Glutamatergic neuron (in vitro differentiated cells): ENCODE measurements around the gene LIN37. TPM values are rescaled to one million over a fixed set of nuclear protein-coding genes. Genes with fewer than 3 reads are reported as not detected.
"Not testable (repeated sequence)": the region's sequence is repeated elsewhere in the genome, so short reads cannot be mapped to it uniquely, and the experiment has no call there.

Experiments
- DNase-seq: peaks from one replicate; pipeline ENCODE4 v3.0.0; 2022
- H3K27ac Mint-ChIP-seq: one replicate; pipeline ENCODE4 v1.8.0; 2020; ENCODE audit warnings: mild to moderate bottlenecking, mixed read lengths, inconsistent platforms; ENCODE audit not compliant: unreplicated experiment
- H3K27me3 Mint-ChIP-seq: one replicate; pipeline ENCODE4 v1.8.0; 2020; ENCODE audit warnings: mild to moderate bottlenecking, moderate library complexity, mixed read lengths, inconsistent platforms; ENCODE audit not compliant: unreplicated experiment
- H3K36me3 Mint-ChIP-seq: one replicate; pipeline ENCODE4 v1.8.0; 2020; ENCODE audit warnings: mild to moderate bottlenecking, mixed read lengths, inconsistent platforms; ENCODE audit not compliant: unreplicated experiment
- H3K4me1 Mint-ChIP-seq: one replicate; pipeline ENCODE4 v1.8.0; 2020; ENCODE audit warnings: mild to moderate bottlenecking, low read depth, mixed read lengths, inconsistent platforms; ENCODE audit not compliant: unreplicated experiment
- H3K4me3 Mint-ChIP-seq: one replicate; pipeline ENCODE4 v1.8.0; 2020; ENCODE audit warnings: mild to moderate bottlenecking, mixed read lengths, inconsistent platforms; ENCODE audit not compliant: unreplicated experiment
- H3K9me3 Mint-ChIP-seq: one replicate; pipeline ENCODE4 v1.8.0; 2020; ENCODE audit warnings: mild to moderate bottlenecking, moderate library complexity, mixed read lengths, inconsistent platforms; ENCODE audit not compliant: unreplicated experiment
- CTCF ChIP-seq: fragments of 200-600 bp; sonication (generic); IDR thresholded peaks from one replicate; pipeline ENCODE4 v1.5.0; 2021; ENCODE audit not compliant: partially characterized antibody, unreplicated experiment
- total RNA-seq: library from RNA; stranded (reverse); fragmentation: NEBNext Ultra II Directional; extraction: Animal tissue kit (Norgen Biotek cat#: 25700); gene quantifications from one replicate; pipeline ENCODE4 v1.2.1, GENCODE V29; 2021; ENCODE audit not compliant: unreplicated experiment

LIN37 gene
- total RNA-seq, 1 donor from 2014 or later, result 29.8 TPM

- Mint-ChIP-seq H3K36me3 (no peaks in the 10 kb centered on the region), H3K9me3 (peaks cover 2% of the 10 kb centered on the region), H3K4me3 (no peak overlapping the region), H3K27ac (no peak overlapping the region), H3K4me1 (peaks cover 1% of the 10 kb centered on the region), H3K27me3 (peaks cover 10% of the 10 kb centered on the region)
- no peak for DNase-seq
- TF ChIP-seq CTCF, result no peak
Measured at GRCh38 chr19:35768082-35768421, 19.7 kb downstream of the LIN37 start.

GRCh38 chr19:35772362-35772761 is 24.0 kb downstream of the LIN37 start:
- not testable (repeated sequence) for H3K27ac Mint-ChIP-seq, H3K4me3 Mint-ChIP-seq, DNase-seq
- peaks cover 17% of the 10 kb centered on the region for H3K4me1 Mint-ChIP-seq
- peaks cover 15% of the 10 kb centered on the region for H3K9me3 Mint-ChIP-seq
- peaks cover 12% of the 10 kb centered on the region for H3K36me3 Mint-ChIP-seq
- peaks cover 29% of the 10 kb centered on the region for H3K27me3 Mint-ChIP-seq

GRCh38 chr19:35773020-35773806 is 24.8 kb downstream of the LIN37 start:
- DNase-seq, result no peak
- H3K9me3 Mint-ChIP-seq, result peaks cover 15% of the 10 kb centered on the region
- TF ChIP-seq CTCF, result no peak
- no peak overlapping the region for H3K4me3 Mint-ChIP-seq
- peaks cover 19% of the 10 kb centered on the region for H3K4me1 Mint-ChIP-seq
- peaks cover 12% of the 10 kb centered on the region for H3K36me3 Mint-ChIP-seq
- H3K27ac Mint-ChIP-seq, result no peak overlapping the region
- H3K27me3 Mint-ChIP-seq, result peaks cover 29% of the 10 kb centered on the region

GRCh38 chr19:35774274-35775045 is 26.1 kb downstream of the LIN37 start:
- Mint-ChIP-seq H3K9me3 (peaks cover 15% of the 10 kb centered on the region), H3K27ac (peak overlapping the region; percentile 81), H3K4me3 (peak overlapping the region; percentile 87), H3K4me1 (peaks cover 18% of the 10 kb centered on the region), H3K36me3 (peaks cover 12% of the 10 kb centered on the region), H3K27me3 (peaks cover 27% of the 10 kb centered on the region)
- no peak for DNase-seq
- TF ChIP-seq CTCF, result no peak

- Mint-ChIP-seq H3K4me3 (peak overlapping the region; percentile 87), H3K4me1 (peaks cover 18% of the 10 kb centered on the region), H3K27ac (peak overlapping the region; percentile 81), H3K9me3 (peaks cover 15% of the 10 kb centered on the region), H3K27me3 (peaks cover 28% of the 10 kb centered on the region), H3K36me3 (peaks cover 12% of the 10 kb centered on the region)
- TF ChIP-seq CTCF, result no peak
- no peak for DNase-seq
Measured at GRCh38 chr19:35775046-35775297, 26.6 kb downstream of the LIN37 start.
